ENCODE measurements around the gene ASCL2. TPM values are rescaled to one million over a fixed set of nuclear protein-coding genes. Genes with fewer than 3 reads are reported as not detected.
"Not testable (repeated sequence)": the region's sequence is repeated elsewhere in the genome, so short reads cannot be mapped to it uniquely, and the experiment has no call there.

The ASCL2 gene
- total RNA-seq, 4 donors from 2014 or later, result not detected

GRCh38 chr11:2240834-2241233, 29.6 kb downstream of the ASCL2 start:
- in situ Hi-C loops (cut with MboI; ENCODE audit: low sequenced_read_pairs in 4 of 4) (no loop called here), intact Hi-C loops (cut with DNase I; ENCODE audit: low total_unique reads) (no loop called here)
- H3K9me3 ChIP-seq, result peaks cover 0 to 12% (median 0%) of the 10 kb centered on the region in 3 donors
- no peaks in the 10 kb centered on the region for H3K36me3 ChIP-seq
- H3K4me3 ChIP-seq, result no peak overlapping the region
- TF ChIP-seq CTCF (IDR thresholded peaks at IDR 0.05 in 4 of 5, conservative IDR thresholded peaks at IDR 0.05 in 1 of 5) (no peak), POLR2A (IDR thresholded peaks at IDR 0.05) (no peak)
- DNase-seq (no peak), ATAC-seq (no peak)
- H3K27ac ChIP-seq, result no peak overlapping the region
- H3K27me3 ChIP-seq, result peaks cover 0 to 8% (median 0%) of the 10 kb centered on the region in 3 donors
- H3K4me1 ChIP-seq, result no peaks in the 10 kb centered on the region

- no peak overlapping the region for H3K27ac ChIP-seq
- H3K9me3 ChIP-seq, result peaks cover 0 to 9% (median 0%) of the 10 kb centered on the region in 3 donors
- ATAC-seq (no peak), DNase-seq (no peak)
- TF ChIP-seq POLR2A (IDR thresholded peaks at IDR 0.05), result no peak
- TF ChIP-seq CTCF (IDR thresholded peaks at IDR 0.05 in 4 of 5, conservative IDR thresholded peaks at IDR 0.05 in 1 of 5), result no peak
- intact Hi-C loops (cut with DNase I; ENCODE audit: low total_unique reads), result no loop called here
- no peaks in the 10 kb centered on the region for H3K4me1 ChIP-seq
- peaks cover 0 to 6% (median 0%) of the 10 kb centered on the region in 3 donors for H3K27me3 ChIP-seq
- in situ Hi-C loops (cut with MboI; ENCODE audit: low sequenced_read_pairs in 4 of 4), result no loop called here
- H3K4me3 ChIP-seq, result no peak overlapping the region
- no peaks in the 10 kb centered on the region for H3K36me3 ChIP-seq
These were observed 32.7 kb downstream of the ASCL2 start for GRCh38 chr11:2237457-2238238.

DNA sequence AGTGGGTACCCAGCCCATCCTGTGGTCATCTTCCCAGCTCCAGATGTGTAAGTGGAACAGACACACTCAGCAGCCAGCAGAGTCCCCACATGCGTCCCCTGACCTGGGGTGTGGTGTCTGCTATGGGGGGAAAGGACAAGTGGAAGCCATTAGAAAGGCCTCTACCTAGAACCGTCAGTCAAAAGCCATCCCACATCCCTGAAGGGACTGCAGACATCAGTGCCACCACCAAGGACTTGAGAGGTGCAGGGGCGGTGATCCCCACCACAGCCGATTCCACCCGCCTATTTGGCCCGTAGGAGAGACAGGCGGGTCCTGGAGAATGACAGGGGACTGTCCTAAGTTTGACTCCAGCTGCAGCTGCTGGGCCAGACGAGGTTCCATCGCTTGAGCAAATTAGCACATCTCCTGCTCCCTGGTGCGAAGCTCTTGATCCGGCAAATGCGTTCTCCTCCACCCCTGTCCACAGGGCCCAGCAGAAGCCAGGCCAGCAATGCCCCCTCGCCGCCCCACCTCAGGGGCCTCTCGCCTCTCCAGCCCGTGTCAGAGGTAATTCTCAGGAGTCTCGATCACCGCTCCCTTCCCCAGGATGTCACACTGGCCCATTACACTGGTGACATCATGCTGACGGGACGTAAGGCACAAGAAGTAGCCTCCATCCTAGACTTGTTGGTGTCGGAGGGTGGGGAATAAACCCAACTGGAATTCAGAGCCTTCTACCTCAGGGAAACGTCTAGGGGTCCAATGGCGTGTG, 33.8 kb downstream of the ASCL2 start:
- H3K9me3 ChIP-seq; H3K4me1 ChIP-seq; ATAC-seq; DNase-seq; in situ Hi-C loops (cut with MboI; ENCODE audit: low sequenced_read_pairs in 4 of 4); H3K27ac ChIP-seq; H3K4me3 ChIP-seq; H3K36me3 ChIP-seq; H3K27me3 ChIP-seq; intact Hi-C loops (cut with DNase I; ENCODE audit: low total_unique reads): not testable (repeated sequence)

GRCh38 chr11:2235588-2236326, 34.6 kb downstream of the ASCL2 start:
- in situ Hi-C loops (cut with MboI; ENCODE audit: low sequenced_read_pairs in 4 of 4), result no loop called here
- intact Hi-C loops (cut with DNase I; ENCODE audit: low total_unique reads), result no loop called here

More at GRCh38 chr11:2235588-2236326, 34.6 kb downstream of the ASCL2 start:
- no peak for DNase-seq
- Histone ChIP-seq H3K27ac (no peak overlapping the region), H3K4me3 (no peak overlapping the region), H3K36me3 (no peaks in the 10 kb centered on the region), H3K9me3 (peaks cover 0 to 2% (median 0%) of the 10 kb centered on the region in 3 donors), H3K27me3 (peaks cover 0 to 2% (median 0%) of the 10 kb centered on the region in 3 donors), H3K4me1 (no peaks in the 10 kb centered on the region)
- no peak for ATAC-seq
- TF ChIP-seq CTCF (IDR thresholded peaks at IDR 0.05 in 4 of 5, conservative IDR thresholded peaks at IDR 0.05 in 1 of 5) (no peak), POLR2A (IDR thresholded peaks at IDR 0.05) (no peak)

All from gastrocnemius medialis (tissue), 4 donors.